ENCODE measurements around the gene GJC3.

GJC3 gene

DNA sequence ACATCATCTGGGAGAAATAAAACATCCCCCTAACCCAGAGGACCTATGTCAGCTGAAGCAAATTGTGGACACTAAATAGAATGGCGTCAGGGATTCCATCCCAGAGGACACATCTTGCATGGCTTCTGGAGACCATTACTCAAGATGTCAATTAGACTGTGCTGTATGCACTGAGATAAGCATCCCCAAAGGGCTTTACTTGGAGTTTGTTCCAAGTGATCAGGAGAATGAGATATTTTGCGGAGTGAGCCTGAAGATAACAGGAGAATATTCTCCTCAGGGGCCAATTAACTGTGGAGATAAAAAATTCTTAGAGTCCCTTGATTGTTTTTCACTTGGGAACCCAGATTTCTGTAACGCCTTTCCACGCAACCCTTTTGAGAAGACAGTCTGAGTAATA lies 48.0 kb downstream of the GJC3 start:
- TF ChIP-seq, protein P1, sequence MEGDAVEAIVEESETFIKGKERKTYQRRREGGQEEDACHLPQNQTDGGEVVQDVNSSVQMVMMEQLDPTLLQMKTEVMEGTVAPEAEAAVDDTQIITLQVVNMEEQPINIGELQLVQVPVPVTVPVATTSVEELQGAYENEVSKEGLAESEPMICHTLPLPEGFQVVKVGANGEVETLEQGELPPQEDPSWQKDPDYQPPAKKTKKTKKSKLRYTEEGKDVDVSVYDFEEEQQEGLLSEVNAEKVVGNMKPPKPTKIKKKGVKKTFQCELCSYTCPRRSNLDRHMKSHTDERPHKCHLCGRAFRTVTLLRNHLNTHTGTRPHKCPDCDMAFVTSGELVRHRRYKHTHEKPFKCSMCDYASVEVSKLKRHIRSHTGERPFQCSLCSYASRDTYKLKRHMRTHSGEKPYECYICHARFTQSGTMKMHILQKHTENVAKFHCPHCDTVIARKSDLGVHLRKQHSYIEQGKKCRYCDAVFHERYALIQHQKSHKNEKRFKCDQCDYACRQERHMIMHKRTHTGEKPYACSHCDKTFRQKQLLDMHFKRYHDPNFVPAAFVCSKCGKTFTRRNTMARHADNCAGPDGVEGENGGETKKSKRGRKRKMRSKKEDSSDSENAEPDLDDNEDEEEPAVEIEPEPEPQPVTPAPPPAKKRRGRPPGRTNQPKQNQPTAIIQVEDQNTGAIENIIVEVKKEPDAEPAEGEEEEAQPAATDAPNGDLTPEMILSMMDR (IDR thresholded peaks at IDR 0.05; ENCODE audit: borderline replicate concordance, insufficient read depth, low read depth, low read length): no peak
- H3K4me3 ChIP-seq (ENCODE audit: low read depth, low read length): no peak overlapping the region

DNA sequence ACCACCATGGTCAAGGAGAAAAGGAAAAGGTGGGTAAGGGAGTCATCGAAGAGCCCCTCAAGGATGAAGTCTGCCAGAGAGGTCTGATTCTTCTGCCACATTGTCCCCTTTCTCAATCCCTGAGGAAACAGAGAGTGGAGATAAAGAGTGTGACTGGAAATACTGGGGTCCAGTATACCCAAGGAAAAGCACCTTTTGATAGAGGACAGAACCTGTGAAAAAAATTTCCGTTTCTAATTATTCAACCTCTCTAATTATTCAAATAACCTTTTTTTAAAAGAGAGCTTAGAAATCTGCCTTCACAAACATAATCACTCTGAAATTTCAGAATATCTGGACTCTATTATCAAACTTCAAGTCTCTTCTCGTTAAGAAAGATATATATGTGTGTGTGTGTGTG lies 52.5 kb downstream of the GJC3 start, which contains the start of gene OR2AE1:
OR2AE1 (minus strand) TSS at position 101 of the 400 bp plus-strand sequence; CDS start at position 101, 0 bp downstream.
- TF ChIP-seq, protein P1 (IDR thresholded peaks at IDR 0.05; ENCODE audit: borderline replicate concordance, insufficient read depth, low read depth, low read length): no peak
- H3K4me3 ChIP-seq (ENCODE audit: low read depth, low read length): no peak within 1 kb of the TSS

DNA sequence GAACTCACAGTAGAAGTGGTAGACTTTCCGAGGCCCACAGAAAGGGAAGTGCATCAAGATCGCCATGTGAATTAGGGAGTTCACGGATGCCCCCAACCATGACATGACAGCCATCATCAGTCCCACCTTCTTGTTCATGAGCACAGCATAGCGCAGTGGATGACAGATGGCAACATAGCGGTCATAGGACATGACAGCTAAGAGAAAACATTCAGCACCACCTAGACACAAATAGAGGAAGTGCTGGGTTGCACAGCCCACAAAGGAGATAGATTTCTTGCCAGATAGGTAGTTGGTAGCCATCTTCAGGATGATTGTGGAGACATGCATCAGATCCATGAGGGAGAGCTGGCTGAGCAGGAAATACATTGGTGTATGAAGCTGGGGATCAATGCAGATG lies 52.9 kb downstream of the GJC3 start:
- no peak overlapping the region for H3K4me3 ChIP-seq (ENCODE audit: low read depth, low read length)
- TF ChIP-seq, protein P1 (IDR thresholded peaks at IDR 0.05; ENCODE audit: borderline replicate concordance, insufficient read depth, low read depth, low read length): no peak
